ENCODE results near the gene ARMC10. TPM values are rescaled to one million over a fixed set of nuclear protein-coding genes. Genes with fewer than 3 reads are reported as not detected.
"Not testable (repeated sequence)": the region's sequence is repeated elsewhere in the genome, so short reads cannot be mapped to it uniquely, and the experiment has no call there.

ARMC10 gene
- total RNA-seq, 4 donors from 2014 or later = 12.7 to 50.7 (median 27.0) TPM

GRCh38 chr7:103037476-103037822 is 37.5 kb upstream of the ARMC10 start:
- no peak overlapping the region for H3K27ac ChIP-seq
- WGBS, 2 donors (ENCODE audit: low coverage in 1 of 2) = 89 to 92% methylated on average over 1 of the region's 1 CpG
- no peak for DNase-seq
- H3K9me3 ChIP-seq = no peaks in the 10 kb centered on the region
- no peaks in the 10 kb centered on the region for H3K4me1 ChIP-seq
- no peaks in the 10 kb centered on the region for H3K36me3 ChIP-seq
- TF ChIP-seq EP300 (IDR thresholded peaks at IDR 0.05; ENCODE audit: low read depth) = no peak
- no peak for TF ChIP-seq POLR2AphosphoS5 (IDR thresholded peaks at IDR 0.05)
- no peak for TF ChIP-seq POLR2A (IDR thresholded peaks at IDR 0.05)
- TF ChIP-seq CTCF (IDR thresholded peaks at IDR 0.05) = no peak
- in situ Hi-C loops (cut with MboI; ENCODE audit: low pct_ligation_motif_present in 1 of 4, low pct_unique_long_range_greater_than_20kb in 1 of 4, low sequenced_read_pairs in 3 of 4) (no loop called here), intact Hi-C loops (cut with DNase I; ENCODE audit: low total_unique reads) (no loop called here)
- H3K27me3 ChIP-seq = no peaks in the 10 kb centered on the region
- H3K4me3 ChIP-seq = no peak overlapping the region

GRCh38 chr7:103037823-103038739 is 36.9 kb upstream of the ARMC10 start:
- DNase-seq; H3K4me3 ChIP-seq; in situ Hi-C loops (cut with MboI; ENCODE audit: low pct_ligation_motif_present in 1 of 4, low pct_unique_long_range_greater_than_20kb in 1 of 4, low sequenced_read_pairs in 3 of 4): not testable (repeated sequence)

GRCh38 chr7:103041815-103042214 is 33.1 kb upstream of the ARMC10 start:
- H3K9me3 ChIP-seq; H3K27me3 ChIP-seq; H3K4me3 ChIP-seq; DNase-seq; intact Hi-C loops (cut with DNase I; ENCODE audit: low total_unique reads); in situ Hi-C loops (cut with MboI; ENCODE audit: low pct_ligation_motif_present in 1 of 4, low pct_unique_long_range_greater_than_20kb in 1 of 4, low sequenced_read_pairs in 3 of 4); H3K27ac ChIP-seq; H3K36me3 ChIP-seq; H3K4me1 ChIP-seq: not testable (repeated sequence)
- 61 to 63% methylated on average over 1 of the region's 1 CpG for WGBS, 2 donors (ENCODE audit: low coverage in 1 of 2)

More at GRCh38 chr7:103037823-103038739, 36.9 kb upstream of the ARMC10 start:
- intact Hi-C loops (cut with DNase I; ENCODE audit: low total_unique reads); H3K4me1 ChIP-seq; H3K9me3 ChIP-seq; H3K36me3 ChIP-seq; H3K27me3 ChIP-seq; H3K27ac ChIP-seq: not testable (repeated sequence)
- WGBS, 2 donors (ENCODE audit: low coverage in 1 of 2) = 33 to 83% methylated on average over 1 to 20 of the region's 20 CpGs

GRCh38 chr7:103048833-103049232 is 26.1 kb upstream of the ARMC10 start:
- Histone ChIP-seq H3K9me3 (no peaks in the 10 kb centered on the region), H3K27me3 (no peaks in the 10 kb centered on the region), H3K4me1 (no peaks in the 10 kb centered on the region), H3K27ac (no peak overlapping the region), H3K36me3 (no peaks in the 10 kb centered on the region), H3K4me3 (no peak overlapping the region)
- intact Hi-C loops (cut with DNase I; ENCODE audit: low total_unique reads) = no loop called here
- in situ Hi-C loops (cut with MboI; ENCODE audit: low pct_ligation_motif_present in 1 of 4, low pct_unique_long_range_greater_than_20kb in 1 of 4, low sequenced_read_pairs in 3 of 4) = no loop called here
- no peak for DNase-seq
- TF ChIP-seq POLR2AphosphoS5 (IDR thresholded peaks at IDR 0.05) = no peak
- TF ChIP-seq CTCF (IDR thresholded peaks at IDR 0.05) = no peak
- TF ChIP-seq EP300 (IDR thresholded peaks at IDR 0.05; ENCODE audit: low read depth) = no peak
- no peak for TF ChIP-seq POLR2A (IDR thresholded peaks at IDR 0.05)
- WGBS, 2 donors (ENCODE audit: low coverage in 1 of 2) = 69 to 74% methylated on average over 2 of the region's 2 CpGs

GRCh38 chr7:103051519-103051918 is 23.4 kb upstream of the ARMC10 start:
- H3K4me1 ChIP-seq = no peaks in the 10 kb centered on the region
- no peak overlapping the region for H3K4me3 ChIP-seq
- no peaks in the 10 kb centered on the region for H3K36me3 ChIP-seq
- intact Hi-C loops (cut with DNase I; ENCODE audit: low total_unique reads) = no loop called here
- TF ChIP-seq EP300 (IDR thresholded peaks at IDR 0.05; ENCODE audit: low read depth) (no peak), CTCF (IDR thresholded peaks at IDR 0.05) (no peak), POLR2AphosphoS5 (IDR thresholded peaks at IDR 0.05) (no peak), POLR2A (IDR thresholded peaks at IDR 0.05) (no peak)
- no peak overlapping the region for H3K27ac ChIP-seq
- 88 to 96% methylated on average over 4 to 6 of the region's 6 CpGs for WGBS, 2 donors (ENCODE audit: low coverage in 1 of 2)
- no peaks in the 10 kb centered on the region for H3K9me3 ChIP-seq
- no peak for DNase-seq
- no peaks in the 10 kb centered on the region for H3K27me3 ChIP-seq
- in situ Hi-C loops (cut with MboI; ENCODE audit: low pct_ligation_motif_present in 1 of 4, low pct_unique_long_range_greater_than_20kb in 1 of 4, low sequenced_read_pairs in 3 of 4) = loop anchor here in 3 of 4 donors (25.0 kb wide), 1 partner anchor 289 kb away; no protein-coding TSS in a partner anchor

- WGBS, 2 donors (ENCODE audit: low coverage in 1 of 2) = 82 to 92% methylated on average over 1 of the region's 1 CpG
- H3K36me3 ChIP-seq; H3K27me3 ChIP-seq; intact Hi-C loops (cut with DNase I; ENCODE audit: low total_unique reads); H3K4me1 ChIP-seq; H3K27ac ChIP-seq; H3K4me3 ChIP-seq; DNase-seq; H3K9me3 ChIP-seq: not testable (repeated sequence)
- in situ Hi-C loops (cut with MboI; ENCODE audit: low pct_ligation_motif_present in 1 of 4, low pct_unique_long_range_greater_than_20kb in 1 of 4, low sequenced_read_pairs in 3 of 4) = loop anchor here in 3 of 4 donors (25.0 kb wide), 1 partner anchor 294 kb away; no protein-coding TSS in a partner anchor
Observed at GRCh38 chr7:103056006-103056405, 18.9 kb upstream of the ARMC10 start.
